Measurements from ENCODE around the gene CACNA1B.

- TF ChIP-seq POLR2AphosphoS5 (IDR thresholded peaks at IDR 0.05; ENCODE audit: low read depth, low read length) (no peak), CTCF (IDR thresholded peaks at IDR 0.05 in 2 of 3, conservative IDR thresholded peaks at IDR 0.05 in 1 of 3; ENCODE audit: borderline replicate concordance in 1 of 3, insufficient read depth in 1 of 3, low read depth in 2 of 3, low read length in 2 of 3) (no peak)
These were observed 15.0 kb downstream of the CACNA1B start for GRCh38 chr9:137892424-137893191.
